H1 (cell line): ENCODE measurements around the gene CHAD. TPM values are rescaled to one million over a fixed set of nuclear protein-coding genes. Genes with fewer than 3 reads are reported as not detected.

Source experiments
- CTCF ChIA-PET: fragments of 300-600 bp; sonication (Branson Sonifier 250); formaldehyde crosslinking; loops from one replicate; lab custom pipeline; 2021; ENCODE audit not compliant: partially characterized antibody; lab: Charles Lee
- POLR2A ChIA-PET: fragments of 300-600 bp; sonication (Branson Sonifier 250); formaldehyde crosslinking; loops from one replicate; lab custom pipeline; 2021; ENCODE audit warnings: inconsistent platforms; ENCODE audit not compliant: partially characterized antibody; lab: Charles Lee
- DNase-seq, 2 experiments: peaks; one replicate each; pipeline versions ENCODE4 v3.0.0 to v3.0.0-alpha.2; 2010 to 2022; ENCODE audit warnings: low spot score in 2 of 2, low read depth in 1 of 2, mixed read lengths in 1 of 2
- FAIRE-seq: peaks from 2 replicates; lab custom pipeline; 2011; peaks lifted over from hg19 to GRCh38; lab: Jason Lieb, UNC
- H2AFZ ChIP-seq: 2 replicates; pipeline ENCODE4 v1.8.1; 2012; ENCODE audit warnings: low read length, inconsistent platforms
- H2AK5ac ChIP-seq: 2 replicates; pipeline ENCODE4 v1.6.1; 2013; ENCODE audit warnings: low read depth, low read length
- H2BK120ac ChIP-seq: replicated peaks from 2 replicates; pipeline ENCODE3; 2013; ENCODE audit warnings: low read depth, low read length, inconsistent platforms
- H2BK12ac ChIP-seq: 2 replicates; pipeline ENCODE4 v1.6.1; 2013; ENCODE audit warnings: low read depth, low read length
- H2BK15ac ChIP-seq: 2 replicates; pipeline ENCODE4 v1.6.1; 2013; ENCODE audit warnings: low read length
- H2BK20ac ChIP-seq: 2 replicates; pipeline ENCODE4 v1.6.1; 2013; ENCODE audit warnings: low read length
- H2BK5ac ChIP-seq: 2 replicates; pipeline ENCODE4 v1.6.1; 2013; ENCODE audit warnings: low read depth, low read length
- H3K14ac ChIP-seq: 2 replicates; pipeline ENCODE4 v1.6.1; 2013; ENCODE audit warnings: inconsistent platforms; ENCODE audit not compliant: insufficient read length
- H3K18ac ChIP-seq: 2 replicates; pipeline ENCODE4 v1.6.1; 2013; ENCODE audit warnings: low read length; ENCODE audit errors: extremely low read depth
- H3K23ac ChIP-seq: 2 replicates; pipeline ENCODE4 v1.6.1; 2013; ENCODE audit warnings: inconsistent platforms; ENCODE audit not compliant: insufficient read length
- H3K23me2 ChIP-seq: 2 replicates; pipeline ENCODE4 v1.6.1; 2013; ENCODE audit warnings: low read depth, low read length
- H3K27ac ChIP-seq: 2 replicates; pipeline ENCODE4 v1.6.1; 2011; ENCODE audit warnings: low read depth, low read length, inconsistent platforms
- H3K27me3 ChIP-seq, 4 experiments: replicated peaks in 1 of 4; 1 replicate in 1 of 4; 2 replicates in 3 of 4; pipeline versions ENCODE4 v1.6.1 to v1.8.1; 2011 to 2013; ENCODE audit warnings: low read length in 3 of 4, mild to moderate bottlenecking in 3 of 4, inconsistent platforms in 2 of 4, mixed read lengths in 2 of 4, moderate library complexity in 1 of 4; ENCODE audit not compliant: control insufficient read depth in 3 of 4, insufficient read depth in 3 of 4; ENCODE audit errors: extremely low read depth in 1 of 4
- H3K36me3 ChIP-seq, 4 experiments: 2 replicates each; pipeline versions ENCODE4 v1.6.1 to v1.8.1; 2011 to 2013; ENCODE audit warnings: mild to moderate bottlenecking in 4 of 4, low read length in 3 of 4, moderate library complexity in 2 of 4, control low read depth in 1 of 4, inconsistent platforms in 1 of 4; ENCODE audit not compliant: insufficient read depth in 4 of 4, control insufficient read depth in 2 of 4
- H3K4ac ChIP-seq: replicated peaks from 2 replicates; pipeline ENCODE3; 2013; ENCODE audit warnings: low read length, low read depth, mixed read lengths, inconsistent platforms; ENCODE audit not compliant: insufficient read length
- H3K4me1 ChIP-seq, 4 experiments: replicated peaks in 1 of 4; 1 replicate in 1 of 4; 2 replicates in 3 of 4; pipeline versions ENCODE4 v1.6.1 to v1.8.1; 2011 to 2013; ENCODE audit warnings: low read length in 3 of 4, inconsistent platforms in 2 of 4, mixed read lengths in 1 of 4; ENCODE audit not compliant: insufficient read depth in 4 of 4, control insufficient read depth in 3 of 4
- H3K4me2 ChIP-seq, 2 experiments: 2 replicates each; pipeline versions ENCODE4 v1.6.1 to v1.8.1; 2011 to 2013; ENCODE audit warnings: low read depth in 2 of 2, low read length in 2 of 2, control low read depth in 1 of 2, inconsistent platforms in 1 of 2, mild to moderate bottlenecking in 1 of 2; ENCODE audit not compliant: insufficient read depth in 1 of 2
- H3K4me3 ChIP-seq, 4 experiments: fragments of 200-600, 300-600 bp in 1 of 4; sonication (generic), shearing (Covaris generic), sonication (Bioruptor Twin) in 1 of 4; 2 replicates each; pipeline versions ENCODE4 v1.5.1 to v1.8.1; 2011 to 2016; ENCODE audit warnings: low read length in 4 of 4, low read depth in 3 of 4, control low read depth in 2 of 4, inconsistent platforms in 2 of 4, mild to moderate bottlenecking in 2 of 4, mixed read lengths in 1 of 4, moderate library complexity in 1 of 4; ENCODE audit not compliant: insufficient read depth in 2 of 4; ENCODE audit errors: extremely low read depth in 1 of 4
- H3K56ac ChIP-seq: replicated peaks from 2 replicates; pipeline ENCODE3; 2013; ENCODE audit warnings: low read depth, mild to moderate bottlenecking, mixed read lengths, low read length, inconsistent platforms; ENCODE audit not compliant: insufficient read length
- H3K79me1 ChIP-seq: 2 replicates; pipeline ENCODE4 v1.6.1; 2013; ENCODE audit warnings: low read depth, low read length, control low read depth
- H3K79me2 ChIP-seq, 2 experiments: 2 replicates each; pipeline versions ENCODE4 v1.6.1 to v1.8.1; 2012 to 2013; ENCODE audit warnings: low read length in 2 of 2, mild to moderate bottlenecking in 2 of 2, inconsistent platforms in 1 of 2; ENCODE audit not compliant: insufficient read depth in 2 of 2, control insufficient read depth in 1 of 2
- H3K9ac ChIP-seq, 4 experiments: replicated peaks in 1 of 4; 1 replicate in 1 of 4; 2 replicates in 3 of 4; pipeline versions ENCODE4 v1.6.1 to v1.8.1; 2011 to 2013; ENCODE audit warnings: low read depth in 3 of 4, low read length in 3 of 4, control low read depth in 2 of 4, mild to moderate bottlenecking in 2 of 4, moderate library complexity in 2 of 4, inconsistent platforms in 1 of 4; ENCODE audit errors: extremely low read depth in 1 of 4
- H3K9me3 ChIP-seq, 2 experiments: 2 replicates each; pipeline versions ENCODE4 v1.6.1 to v1.8.1; 2012 to 2013; ENCODE audit warnings: mild to moderate bottlenecking in 2 of 2, moderate library complexity in 2 of 2, control low read depth in 1 of 2, inconsistent platforms in 1 of 2, low read depth in 1 of 2, low read length in 1 of 2, mixed read lengths in 1 of 2; ENCODE audit not compliant: insufficient read depth in 2 of 2
- H4K20me1 ChIP-seq, 2 experiments: replicated peaks in 1 of 2; 2 replicates each; pipeline versions ENCODE3 to v1.8.1; 2011 to 2013; ENCODE audit warnings: inconsistent platforms in 2 of 2, low read length in 2 of 2, mild to moderate bottlenecking in 1 of 2; ENCODE audit not compliant: insufficient read depth in 2 of 2, control insufficient read depth in 1 of 2
- H4K5ac ChIP-seq: 2 replicates; pipeline ENCODE4 v1.6.1; 2013; ENCODE audit warnings: low read length, low read depth, mixed read lengths, inconsistent platforms; ENCODE audit not compliant: insufficient read length
- H4K8ac ChIP-seq: 2 replicates; pipeline ENCODE4 v1.8.0; 2013; ENCODE audit warnings: mild to moderate bottlenecking, moderate library complexity, low read length, inconsistent platforms; ENCODE audit not compliant: insufficient read depth; ENCODE audit errors: extremely low read depth
- H4K91ac ChIP-seq: replicated peaks from 2 replicates; pipeline ENCODE3; 2013; ENCODE audit warnings: low read length, mixed read lengths, inconsistent platforms; ENCODE audit not compliant: insufficient read length
- NRF1 ChIP-seq: IDR thresholded peaks from 2 replicates; pipeline ENCODE4 v1.6.1; 2011; ENCODE audit warnings: mild to moderate bottlenecking, low read depth, low read length, improper control_type of control experiment
- TAF1 ChIP-seq: IDR thresholded peaks from 2 replicates; pipeline ENCODE4 v1.6.1; 2011; ENCODE audit warnings: mild to moderate bottlenecking, low read depth, low read length
- WGBS, 2 experiments: shearing (Covaris generic) in 1 of 2; methylation state at CpG; one replicate each; pipeline versions ENCODE4 v1.1.6 to v1.1.7; 2013 to 2015; ENCODE audit warnings: low lambda C conversion rate in 2 of 2, mixed read lengths in 2 of 2, inconsistent platforms in 1 of 2, low coverage in 1 of 2, missing lambda C conversion rate in 1 of 2; ENCODE audit not compliant: insufficient replicate concordance in 2 of 2, insufficient coverage in 1 of 2, insufficient read length in 1 of 2; ENCODE audit errors: extremely low coverage in 1 of 2, missing lambda C conversion rate in 1 of 2; 5-methylcytosine and 5-hydroxymethylcytosine counted together
- polyA plus RNA-seq, 7 experiments: library from polyadenylated mRNA; depleted of rRNA in 3 of 7; stranded (reverse) in 5 of 7; unstranded in 2 of 7; fragments of >200 nt in 5 of 7; fragments of 200-250 nt in 2 of 7; gene quantifications; 1 replicate in 5 of 7; 2 replicates in 1 of 7; 4 replicates in 1 of 7; pipeline versions ENCODE4 v1.2.1 to v1.2.3, GENCODE V29; 2011 to 2013; ENCODE audit warnings: missing spikeins in 2 of 7, mixed read lengths in 2 of 7
- total RNA-seq: library from RNA; stranded (reverse); fragmentation: NEBNext Ultra II Directional; extraction: Animal tissue kit (Norgen Biotek cat#: 25700); gene quantifications from 2 replicates; pipeline ENCODE4 v1.2.1, GENCODE V29; 2021

Gene CHAD
- total and polyA plus RNA-seq, 2 of the 8 experiments (the other 6 are each of a cell fraction or from before 2014, with no cell fraction given), result 0.03 TPM; not detected in 1

GRCh38 chr17:50502301-50502990 lies 33.8 kb upstream of the CHAD start:
- Histone ChIP-seq H2AK5ac (no peak overlapping the region), H3K36me3 (no peaks in the 10 kb centered on the region), H2BK15ac (no peak overlapping the region), H3K23me2 (no peaks in the 10 kb centered on the region), H4K91ac (no peak overlapping the region), H3K4me2 (no peak overlapping the region; a peak in 1 of 4 replicates), H3K9ac (0 out of 7 replicates have a peak overlapping the region, but pooled peaks of 1 of the 4 experiments have one; percentile 3), H3K79me1 (no peaks in the 10 kb centered on the region), H3K4me3 (no peak overlapping the region), H3K14ac (no peak overlapping the region), H2BK12ac (peak overlapping the region; percentile 39; the same call in 1 of the 2 replicates), H3K18ac (no peak overlapping the region), H3K79me2 (no peaks in the 10 kb centered on the region), H3K4me1 (peaks cover 5 to 9% (median 6%) of the 10 kb centered on the region in 4 experiments; a peak in 6 of 7 replicates), H3K27ac (no peak overlapping the region), H3K27me3 (no peaks in the 10 kb centered on the region), H4K8ac (no peak overlapping the region), H2BK120ac (no peak overlapping the region), H2BK20ac (no peak overlapping the region), H3K56ac (no peak overlapping the region), H4K5ac (no peak overlapping the region), H3K23ac (no peak overlapping the region), H2AFZ (no peak overlapping the region), H4K20me1 (no peaks in the 10 kb centered on the region), H3K9me3 (no peaks in the 10 kb centered on the region), H3K4ac (no peak overlapping the region), H2BK5ac (no peak overlapping the region)
- FAIRE-seq (no peak), DNase-seq (no peak)
- TF ChIP-seq TAF1 (no peak), NRF1 (no peak)
- ChIA-PET POLR2A (interaction anchor here (1.9 kb wide), 1 partner anchor 18 kb away, joined by 6 read pairs; no protein-coding TSS in a partner anchor), CTCF (interaction anchor here (0.6 to 8.3 kb wide), 20 partner anchors 9 to 302 kb away, joined by 3 to 116 read pairs (median 6); partner anchors contain the start of genes CHAD, EPN3 and LRRC59)
- 88% methylated on average over 9 of the region's 9 CpGs; no CpG with 5 or more reads in 1 of the 2 experiments for WGBS, 2 experiments
